ENCODE results near the gene PRSS12. TPM values are rescaled to one million over a fixed set of nuclear protein-coding genes. Genes with fewer than 3 reads are reported as not detected.
A peak's percentile ranks its signal among the peaks of the same experiment; 100 is the strongest.
"Not testable (repeated sequence)": the region's sequence is repeated elsewhere in the genome, so short reads cannot be mapped to it uniquely, and the experiment has no call there.

PRSS12 gene
- total RNA-seq, 1 donor from 2014 or later = 0.05 TPM

DNA sequence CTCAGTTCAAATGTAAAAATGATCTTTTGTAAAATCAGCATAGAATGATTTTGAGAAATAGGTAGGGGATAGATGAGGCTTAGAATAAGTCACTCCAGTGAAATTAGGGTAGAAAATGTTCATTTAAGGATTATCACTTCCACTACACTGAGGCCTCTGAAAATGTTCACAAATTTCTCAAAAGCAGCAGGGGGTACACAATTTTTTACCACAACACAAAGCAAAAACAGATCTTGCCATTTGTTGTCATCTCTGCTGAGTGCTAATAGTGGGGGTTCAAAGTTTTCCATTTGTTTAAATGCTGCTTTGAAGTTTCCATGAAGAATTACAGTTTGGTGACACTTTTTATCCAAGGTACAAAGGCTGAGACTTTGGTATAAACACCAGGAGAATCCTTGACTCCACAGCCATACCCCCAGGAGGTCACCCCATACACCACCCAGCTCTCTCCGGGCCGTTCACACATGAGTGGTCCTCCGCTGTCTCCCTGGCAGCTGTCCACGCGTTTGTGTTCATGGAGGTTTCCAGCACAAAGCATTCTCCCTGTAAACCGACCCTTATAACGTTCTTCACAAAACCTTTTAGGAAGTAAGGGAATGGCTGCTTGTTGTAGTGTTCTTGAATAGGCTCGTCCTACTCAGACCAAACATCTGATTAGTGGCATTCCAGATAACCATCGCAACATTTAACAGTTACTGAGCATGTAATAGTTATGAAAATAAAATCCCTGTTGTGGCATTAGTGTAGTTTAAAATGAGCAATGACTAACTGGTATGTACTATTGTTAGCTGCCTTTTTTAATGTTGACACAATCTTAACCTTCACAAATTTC is 71.0 kb downstream of the PRSS12 start:
- no peak for DNase-seq (ENCODE audit: low spot score)
- intact Hi-C loops (cut with DNase I) = no loop called here

DNA sequence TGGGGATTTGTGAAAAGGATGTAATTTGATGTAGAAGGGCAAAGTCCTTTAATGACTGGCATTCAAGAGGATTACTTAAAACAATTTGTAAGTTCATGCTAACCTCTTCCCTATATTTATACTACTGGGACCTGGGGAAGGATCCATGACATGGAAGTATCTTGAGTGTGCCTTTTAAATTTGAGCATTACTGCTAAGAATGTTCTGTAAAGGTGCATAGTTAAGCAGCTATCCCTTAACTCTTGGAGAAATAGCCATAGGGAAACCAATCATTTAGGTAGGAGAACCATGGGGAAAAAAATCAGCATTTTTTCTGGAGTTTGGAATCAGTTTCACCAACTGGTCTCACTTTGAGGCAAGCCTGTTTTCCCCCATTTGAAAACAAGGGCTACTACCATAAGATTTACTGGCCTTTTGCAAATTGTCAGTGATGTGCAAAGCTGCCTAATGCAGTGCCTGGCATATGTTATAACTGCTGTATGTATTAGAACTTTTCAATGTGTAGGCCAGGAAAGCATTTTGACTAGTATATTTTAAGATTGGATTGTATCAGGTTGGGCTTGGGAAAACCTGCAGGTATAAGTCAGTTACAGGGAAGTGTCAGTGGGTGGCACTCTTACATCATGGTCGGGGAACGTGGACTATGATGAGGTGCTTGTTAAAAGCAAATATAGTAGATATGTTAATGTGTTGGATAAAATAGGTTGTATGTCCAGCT is 72.1 kb downstream of the PRSS12 start:
- intact Hi-C loops (cut with DNase I) = no loop called here
- no peak for DNase-seq (ENCODE audit: low spot score)

DNA sequence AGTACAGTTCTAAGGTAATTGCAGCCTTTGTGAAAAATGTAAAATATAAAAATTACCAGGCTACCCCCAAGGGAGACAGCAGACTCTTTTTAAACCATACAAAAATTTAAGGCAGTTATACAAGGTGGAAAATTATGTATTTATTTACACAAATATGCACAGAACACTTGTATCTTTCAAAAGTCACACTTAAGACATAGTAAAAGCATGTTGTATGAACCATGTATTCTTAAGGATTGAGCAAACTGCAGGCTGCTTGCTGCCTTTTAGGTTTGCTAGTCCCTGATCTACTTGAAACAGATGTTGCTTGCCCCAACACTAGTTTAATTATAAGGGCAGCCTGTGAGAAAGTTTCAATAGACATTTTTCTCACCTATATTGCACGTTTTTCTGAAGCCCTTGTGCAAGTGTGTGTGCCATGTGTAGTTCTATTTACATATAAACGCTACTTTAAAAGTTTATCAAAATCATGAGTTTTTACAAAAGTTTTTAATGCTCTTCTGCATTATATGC is 72.8 kb downstream of the PRSS12 start:
- intact Hi-C loops (cut with DNase I) = no loop called here
- no peak for DNase-seq (ENCODE audit: low spot score)

DNA sequence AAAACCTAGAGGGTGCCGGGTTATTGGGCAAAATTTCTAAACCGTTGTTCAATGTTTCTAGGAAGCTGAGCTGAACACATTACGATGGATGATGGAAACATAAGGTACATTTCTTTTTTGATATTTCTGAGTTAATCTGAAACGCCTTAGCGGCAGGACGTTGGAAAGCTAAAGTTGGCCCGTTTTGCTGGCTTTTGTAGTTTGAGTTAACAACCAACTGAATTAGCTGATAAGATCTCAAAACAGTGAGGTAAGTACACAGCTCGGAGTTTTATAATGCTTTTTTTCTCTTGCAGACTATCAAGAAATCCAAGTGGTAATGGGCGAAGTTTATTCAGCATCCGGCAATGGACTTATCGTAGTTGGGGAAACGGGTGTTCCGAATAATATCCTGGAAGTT is 73.5 kb downstream of the PRSS12 start:
- DNase-seq (ENCODE audit: low spot score) = no peak
- intact Hi-C loops (cut with DNase I) = no loop called here

DNA sequence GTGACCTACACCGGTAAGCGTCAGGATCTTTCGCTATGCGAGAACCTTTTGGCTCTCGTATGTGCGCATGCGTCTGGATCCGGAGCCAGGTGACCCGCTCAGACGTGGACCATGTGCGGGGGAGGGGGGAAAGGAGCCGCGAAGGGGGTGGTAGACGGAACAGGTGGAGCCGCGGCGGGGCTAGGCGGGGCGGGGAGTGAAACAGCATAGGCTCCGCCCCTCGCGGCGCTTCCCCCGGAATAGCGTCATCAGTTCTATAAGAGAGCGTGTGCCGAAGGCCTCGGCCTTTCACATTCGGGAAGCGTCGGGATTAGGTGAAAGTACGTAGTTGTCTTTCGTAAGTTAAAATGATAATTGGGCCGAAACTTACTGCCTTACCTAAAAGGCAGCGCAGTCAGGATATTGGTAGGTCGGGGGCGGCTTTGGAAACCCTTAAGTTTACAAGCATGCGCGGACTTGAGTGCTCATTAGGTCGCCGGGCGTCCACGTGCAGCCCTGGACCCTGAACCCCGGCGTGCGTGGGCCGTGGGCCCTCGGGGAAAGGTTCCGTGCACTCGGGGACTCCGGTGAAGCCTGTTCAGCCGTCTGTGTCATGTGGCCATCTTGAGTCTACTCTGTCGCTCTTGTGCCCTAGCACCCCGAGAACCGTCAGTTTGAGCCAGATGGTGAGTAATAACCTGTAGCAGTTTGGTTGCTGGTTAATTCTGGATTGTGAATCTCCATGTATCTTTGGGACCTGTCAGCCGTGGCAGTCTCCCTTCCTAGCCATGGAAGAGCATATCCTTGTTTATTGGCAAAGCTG is 74.1 kb downstream of the PRSS12 start:
- peak; percentile 95 for DNase-seq (ENCODE audit: low spot score)
- intact Hi-C loops (cut with DNase I) = no loop called here

DNA sequence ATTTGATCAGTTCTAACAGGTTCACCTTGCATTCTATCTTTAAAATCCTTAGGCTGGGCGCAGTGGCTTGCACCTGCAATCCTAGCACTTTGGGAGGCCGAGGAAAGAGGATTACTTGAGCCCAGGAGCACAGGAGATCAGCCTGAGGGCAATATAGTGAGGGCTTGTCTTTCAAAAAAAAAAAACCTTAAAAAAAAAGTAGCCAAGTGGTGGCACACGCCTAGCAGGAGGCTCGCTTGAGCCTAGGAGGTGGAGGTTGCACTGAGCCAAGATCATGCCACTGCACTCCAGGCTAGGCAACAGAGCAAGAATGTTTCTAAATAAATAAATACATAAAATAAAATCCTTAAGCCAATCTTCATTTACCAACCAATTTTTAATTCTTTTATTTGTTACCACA is 75.6 kb downstream of the PRSS12 start:
- DNase-seq (ENCODE audit: low spot score) = no peak
- intact Hi-C loops (cut with DNase I) = no loop called here

DNA sequence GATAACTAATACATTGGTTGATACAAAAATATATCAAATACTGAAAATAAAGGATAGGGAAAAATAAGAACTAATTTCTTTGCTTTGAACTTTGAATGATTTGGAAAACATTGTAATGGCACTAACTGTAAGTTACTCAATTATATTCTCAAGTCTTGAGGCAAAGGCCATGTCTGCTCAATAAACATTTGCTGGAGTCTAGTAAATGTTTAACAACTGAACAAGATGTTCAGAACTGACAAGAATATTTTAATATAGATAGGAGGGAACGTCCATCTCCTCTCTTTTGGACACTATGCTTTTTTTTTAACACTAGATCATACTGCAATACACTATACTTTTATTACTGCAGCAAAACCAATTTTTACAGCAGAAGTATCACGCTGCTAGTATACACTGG is 76.2 kb downstream of the PRSS12 start:
- DNase-seq (ENCODE audit: low spot score) = no peak
- intact Hi-C loops (cut with DNase I) = no loop called here

DNA sequence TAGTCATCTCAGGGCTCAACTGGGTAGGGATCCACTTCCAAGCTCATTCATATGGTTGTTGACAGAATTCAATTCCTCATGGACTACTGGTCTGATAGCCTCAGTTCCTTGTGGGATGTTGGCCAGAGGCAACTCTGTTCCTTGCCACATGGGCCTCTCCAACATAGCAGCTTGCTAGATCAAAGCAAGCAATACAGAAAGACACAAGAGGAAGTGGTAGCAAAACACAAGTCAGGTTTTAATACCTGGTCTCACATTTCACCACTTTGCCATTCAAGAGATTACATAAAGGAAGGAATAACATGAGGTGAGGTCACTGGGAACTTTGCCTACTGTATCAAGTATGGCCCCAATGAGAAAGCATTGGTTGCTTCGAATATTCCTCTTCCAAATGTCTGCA is 79.2 kb downstream of the PRSS12 start:
- intact Hi-C loops (cut with DNase I) = no loop called here
- DNase-seq (ENCODE audit: low spot score) = no peak

DNA sequence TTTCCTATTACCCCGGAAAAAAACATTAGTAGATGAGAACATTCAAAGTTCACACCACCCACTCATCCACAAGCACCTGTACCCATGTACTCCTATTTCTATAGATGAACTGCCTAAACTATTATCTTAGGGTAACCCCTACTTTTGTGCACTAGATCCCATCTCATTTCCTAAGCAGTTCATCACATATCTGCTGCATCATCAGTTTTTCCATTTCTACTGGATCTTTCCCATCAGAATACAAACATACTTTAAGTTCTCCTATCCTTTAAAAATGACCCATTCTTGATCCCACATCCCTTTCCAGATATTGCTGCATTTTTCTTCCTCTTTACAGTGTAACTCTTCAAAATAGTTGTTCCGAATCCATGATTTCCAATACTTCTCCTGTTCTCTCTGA is 81.0 kb downstream of the PRSS12 start:
- DNase-seq (ENCODE audit: low spot score) = no peak
- intact Hi-C loops (cut with DNase I) = no loop called here

DNA sequence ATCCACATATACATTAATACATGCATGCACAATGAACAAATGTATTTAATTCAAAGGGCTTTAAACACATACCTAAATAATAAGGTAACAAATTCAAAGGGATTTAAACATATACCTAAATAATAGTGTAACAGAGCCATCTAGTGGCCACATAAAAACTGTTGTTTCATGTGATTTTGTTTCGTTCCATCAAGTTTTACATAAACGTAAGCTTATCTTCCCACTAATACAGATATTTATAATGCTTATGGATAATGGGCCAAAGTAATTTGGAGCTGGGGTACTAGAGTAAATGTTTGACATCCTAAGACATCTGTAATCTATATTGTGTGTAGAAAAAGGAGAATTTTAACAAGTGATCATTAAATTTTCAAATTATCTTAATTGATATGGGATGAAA is 82.3 kb downstream of the PRSS12 start:
- intact Hi-C loops (cut with DNase I) = no loop called here
- DNase-seq (ENCODE audit: low spot score) = no peak

DNA sequence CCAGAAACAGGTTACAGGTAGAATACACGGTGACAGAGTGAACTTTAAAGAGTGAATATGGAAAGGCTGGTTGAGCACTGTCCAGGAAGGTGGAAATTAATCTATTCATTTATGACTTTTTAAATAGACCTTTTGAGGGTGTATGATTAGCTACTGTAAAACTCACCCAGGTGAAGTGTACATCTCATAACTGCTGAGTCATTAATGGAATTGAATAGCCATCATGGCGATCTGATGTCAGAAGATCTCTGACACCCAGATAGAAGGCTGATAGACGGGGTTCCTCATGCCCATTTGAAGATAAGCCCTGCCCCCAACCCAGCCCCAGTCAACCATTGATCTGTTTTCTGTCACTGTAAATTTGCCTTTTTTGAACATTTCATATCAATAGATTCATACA is 84.0 kb downstream of the PRSS12 start:
- intact Hi-C loops (cut with DNase I) = no loop called here

DNA sequence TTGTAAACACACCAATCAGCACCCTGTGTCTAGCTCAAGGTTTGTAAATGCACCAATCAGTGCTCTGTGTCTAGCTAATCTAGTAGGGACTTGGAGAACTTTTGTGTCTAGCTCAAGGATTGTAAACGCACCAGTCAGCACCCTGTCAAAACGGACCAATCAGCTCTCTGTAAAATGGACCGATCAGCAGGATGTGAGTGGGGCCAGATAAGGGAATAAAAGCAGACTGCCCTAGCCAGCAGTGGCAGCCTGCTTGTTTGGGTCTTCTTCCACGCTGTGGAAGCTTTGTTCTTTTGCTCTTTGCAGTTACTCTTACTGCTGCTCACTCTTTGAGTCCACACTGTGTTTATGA is 86.7 kb downstream of the PRSS12 start:
- intact Hi-C loops (cut with DNase I); DNase-seq (ENCODE audit: low spot score): not testable (repeated sequence)

More for the DNA sequence above, 84.0 kb downstream of the PRSS12 start:
- DNase-seq (ENCODE audit: low spot score) = no peak

DNA sequence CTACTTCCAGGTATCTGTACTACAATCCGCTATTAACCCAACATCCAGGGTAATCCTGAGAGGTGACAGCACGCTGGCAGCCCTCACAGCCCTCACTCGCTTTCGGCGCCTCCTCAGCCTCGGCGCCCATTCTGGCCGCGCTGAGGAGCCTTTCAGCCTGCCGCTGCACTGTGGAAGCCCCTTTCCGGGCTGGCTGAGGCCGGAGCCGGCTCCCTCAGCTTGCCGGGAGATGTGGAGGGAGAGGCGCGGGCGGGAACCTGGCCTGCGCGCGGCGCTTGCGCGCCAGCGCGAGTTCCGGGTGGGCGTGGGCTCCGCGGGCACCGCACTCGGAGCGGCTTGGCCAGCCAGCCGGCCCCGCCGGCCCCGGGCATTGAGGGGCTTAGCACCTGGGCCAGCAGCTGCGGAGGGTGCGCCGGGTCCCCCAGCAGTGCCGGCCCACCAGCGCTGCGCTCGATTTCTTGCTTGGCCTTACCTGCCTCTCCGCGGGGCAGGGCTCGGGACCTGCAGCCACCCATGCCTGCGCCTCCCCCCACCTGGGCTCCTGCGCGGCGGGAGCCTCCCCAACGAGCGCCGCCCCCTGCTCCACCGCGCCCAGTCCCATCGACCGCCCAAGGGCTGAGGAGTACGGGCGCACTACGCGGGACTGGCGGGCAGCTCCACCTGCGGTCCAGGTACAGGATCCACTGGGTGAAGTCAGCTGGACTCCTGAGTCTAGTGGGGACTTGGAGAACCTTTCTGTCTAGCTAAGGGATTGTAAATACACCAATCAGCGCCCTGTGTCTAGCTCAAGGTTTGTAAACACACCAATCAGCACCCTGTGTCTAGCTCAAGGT is 87.3 kb downstream of the PRSS12 start:
- no peak for DNase-seq (ENCODE audit: low spot score)
- intact Hi-C loops (cut with DNase I) = no loop called here

DNA sequence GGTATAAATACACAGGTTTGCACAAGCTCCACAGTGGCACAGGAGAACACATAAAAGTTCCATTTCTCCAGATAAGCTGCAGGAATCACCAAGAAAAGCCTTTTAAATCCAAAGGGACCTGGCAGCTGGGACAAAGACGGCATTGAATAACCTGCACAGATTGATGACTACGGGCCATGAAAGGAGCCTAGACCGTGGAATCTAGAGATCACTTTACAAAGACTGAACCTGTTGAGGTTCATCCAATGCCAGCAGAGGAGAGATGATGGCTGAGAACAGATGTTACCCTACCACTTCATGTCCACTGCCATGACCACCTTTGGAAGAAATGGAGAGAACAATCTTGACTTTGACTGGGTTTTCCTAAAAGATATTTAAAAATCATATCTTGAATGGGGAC is 88.7 kb downstream of the PRSS12 start:
- no peak for DNase-seq (ENCODE audit: low spot score)
- intact Hi-C loops (cut with DNase I) = no loop called here

DNA sequence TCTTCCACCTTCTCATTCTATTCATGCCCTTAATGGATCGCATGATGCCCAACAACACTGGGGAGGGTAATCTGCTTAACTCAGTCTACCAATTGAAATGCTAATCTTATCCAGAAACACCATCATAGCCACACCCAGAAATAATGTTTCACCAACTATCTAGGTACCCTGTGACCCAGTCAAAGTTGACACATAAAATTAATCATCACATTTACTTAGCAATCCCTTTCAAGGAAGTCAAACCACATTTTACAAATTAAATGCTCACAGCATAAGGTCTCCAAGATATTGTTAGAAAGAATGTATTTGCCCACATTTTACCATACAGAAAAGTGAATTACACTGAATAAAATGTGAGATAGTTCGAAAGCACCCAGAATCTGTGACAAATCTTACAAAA is 92.5 kb downstream of the PRSS12 start:
- DNase-seq (ENCODE audit: low spot score) = no peak
- intact Hi-C loops (cut with DNase I) = no loop called here

DNA sequence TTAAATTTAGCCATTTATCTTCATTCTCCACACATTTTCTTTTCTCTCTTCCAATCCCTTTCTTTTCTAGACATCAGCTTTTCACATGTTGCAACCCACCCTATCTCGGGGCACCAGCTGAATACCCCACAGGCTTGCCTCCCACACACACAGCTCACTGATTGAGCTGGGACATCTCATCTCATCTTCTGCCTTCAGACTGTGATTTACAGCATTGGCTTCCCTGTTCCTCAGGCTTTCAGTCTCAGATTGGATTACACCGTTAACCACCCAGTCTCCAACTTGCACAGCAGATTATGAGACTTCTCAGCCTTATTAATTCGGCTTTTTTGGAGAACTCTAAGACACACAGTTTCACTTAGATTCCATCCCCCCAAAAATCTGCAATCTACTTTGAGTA is 93.7 kb downstream of the PRSS12 start:
- no peak for DNase-seq (ENCODE audit: low spot score)
- intact Hi-C loops (cut with DNase I) = no loop called here

DNA sequence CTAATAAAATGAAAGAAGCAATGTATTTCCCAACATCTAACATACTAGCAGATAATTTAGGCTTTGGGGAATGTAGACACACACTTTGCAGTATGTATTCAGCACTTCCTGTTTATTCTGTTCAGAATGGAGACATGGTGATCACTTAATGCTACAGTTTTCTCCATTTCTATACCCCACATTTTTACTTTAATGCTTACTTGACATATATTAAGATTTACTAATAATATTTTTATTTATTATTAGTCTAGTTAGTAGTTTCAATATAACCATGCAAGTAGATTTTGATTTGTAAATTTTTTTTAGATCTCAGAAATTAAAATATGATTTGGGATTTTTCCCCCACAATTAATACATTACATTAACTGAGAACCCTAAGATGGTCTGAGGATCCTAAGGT is 98.4 kb downstream of the PRSS12 start:
- intact Hi-C loops (cut with DNase I) = no loop called here
- DNase-seq (ENCODE audit: low spot score) = no peak

DNA sequence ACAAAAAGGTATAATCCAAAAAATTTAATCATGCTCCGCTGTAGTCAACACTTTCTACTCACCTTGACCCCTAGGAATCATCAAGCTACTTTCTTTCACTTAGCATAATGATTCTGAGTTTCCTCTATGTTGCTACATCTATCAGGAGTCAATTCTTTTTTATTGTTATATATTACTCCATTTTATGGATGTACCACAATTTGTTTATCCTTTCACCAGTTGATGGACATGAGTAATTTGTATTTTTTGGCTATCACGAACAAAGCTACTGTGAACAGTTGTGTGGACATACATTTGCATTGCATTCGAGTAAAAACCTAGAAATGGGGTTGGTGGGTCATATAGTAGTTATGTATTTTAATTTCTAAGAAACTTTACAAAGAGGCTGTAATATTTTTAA is 102.9 kb downstream of the PRSS12 start:
- intact Hi-C loops (cut with DNase I) = no loop called here
- no peak for DNase-seq (ENCODE audit: low spot score)

DNA sequence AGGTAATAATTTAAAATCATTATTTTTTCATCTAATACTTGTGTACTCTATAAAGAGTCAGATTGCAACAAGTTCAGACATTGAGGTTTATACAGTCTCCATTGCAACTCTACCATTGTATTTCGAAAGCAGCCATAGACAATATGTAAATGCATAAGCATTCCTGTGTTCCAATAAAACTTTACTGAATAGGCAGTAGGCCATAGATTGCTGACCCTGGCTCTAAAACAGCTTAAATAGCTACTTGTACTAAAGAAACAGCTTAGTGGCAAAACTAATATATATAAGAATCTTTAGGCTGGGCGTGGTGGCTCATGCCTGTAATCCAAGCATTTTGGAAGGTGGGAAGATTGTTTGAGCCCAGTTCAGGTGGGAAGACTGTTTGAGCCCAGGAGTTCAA is 115.3 kb downstream of the PRSS12 start:
- no peak for DNase-seq (ENCODE audit: low spot score)
- intact Hi-C loops (cut with DNase I) = no loop called here
